Measurements from ENCODE around the gene PTCHD4. TPM values are rescaled to one million over a fixed set of nuclear protein-coding genes. Genes with fewer than 3 reads are reported as not detected.

Gene PTCHD4
- total RNA-seq, 1 donor from 2014 or later, result 7.8 TPM

GRCh38 chr6:48101290-48101689 lies 9.7 kb downstream of the PTCHD4 start:
- Histone ChIP-seq H3K27me3 (no peaks in the 10 kb centered on the region), H3K4me2 (no peak overlapping the region), H3K36me3 (no peaks in the 10 kb centered on the region), H2AFZ (replicated peaks) (no peak overlapping the region), H3F3A (ENCODE audit: low read depth) (no peaks in the 10 kb centered on the region), H3K4me1 (no peaks in the 10 kb centered on the region), H4K20me1 (ENCODE audit: low read depth) (peaks cover 14% of the 10 kb centered on the region), H3K9ac (no peak overlapping the region), H3K4me3 (no peak overlapping the region), H3K79me2 (ENCODE audit: low read depth) (peaks cover 98% of the 10 kb centered on the region), H3K9me3 (ENCODE audit: low read depth) (no peaks in the 10 kb centered on the region), H3K27ac (no peak overlapping the region)
- TF ChIP-seq EZH2phosphoT487 (IDR thresholded peaks at IDR 0.05), result no peak
- TF ChIP-seq EZH2 (IDR thresholded peaks at IDR 0.05), result no peak
- Mint-ChIP-seq H3K9me3 (peaks cover 2% of the 10 kb centered on the region), H3K36me3 (no peaks in the 10 kb centered on the region), H3K4me3 (no peak overlapping the region), H3K4me1 (no peaks in the 10 kb centered on the region), H3K27me3 (ENCODE audit: insufficient read depth, low read depth) (no peaks in the 10 kb centered on the region), H3K27ac (no peak overlapping the region)
- DNase-seq (ENCODE audit: low spot score), result no peak

DNA sequence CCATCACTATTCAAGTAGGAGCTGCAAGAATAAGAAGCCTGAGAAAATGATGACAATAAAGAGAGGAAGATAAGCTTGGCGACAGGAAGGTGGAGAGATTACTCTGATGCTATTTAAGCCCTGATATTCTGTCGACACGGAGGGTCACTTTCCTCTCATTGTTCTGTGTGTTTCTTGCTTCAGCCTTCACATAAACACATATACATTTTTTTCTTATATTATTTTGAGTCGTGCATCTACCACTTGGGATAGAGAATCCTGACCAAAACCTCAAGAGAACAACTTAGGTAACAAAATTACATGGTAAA lies 10.5 kb downstream of the PTCHD4 start:
- H3K4me2 ChIP-seq, result no peak overlapping the region
- TF ChIP-seq EZH2 (IDR thresholded peaks at IDR 0.05) (no peak), EZH2phosphoT487 (IDR thresholded peaks at IDR 0.05) (no peak)
- TF ChIP-seq, protein P1, sequence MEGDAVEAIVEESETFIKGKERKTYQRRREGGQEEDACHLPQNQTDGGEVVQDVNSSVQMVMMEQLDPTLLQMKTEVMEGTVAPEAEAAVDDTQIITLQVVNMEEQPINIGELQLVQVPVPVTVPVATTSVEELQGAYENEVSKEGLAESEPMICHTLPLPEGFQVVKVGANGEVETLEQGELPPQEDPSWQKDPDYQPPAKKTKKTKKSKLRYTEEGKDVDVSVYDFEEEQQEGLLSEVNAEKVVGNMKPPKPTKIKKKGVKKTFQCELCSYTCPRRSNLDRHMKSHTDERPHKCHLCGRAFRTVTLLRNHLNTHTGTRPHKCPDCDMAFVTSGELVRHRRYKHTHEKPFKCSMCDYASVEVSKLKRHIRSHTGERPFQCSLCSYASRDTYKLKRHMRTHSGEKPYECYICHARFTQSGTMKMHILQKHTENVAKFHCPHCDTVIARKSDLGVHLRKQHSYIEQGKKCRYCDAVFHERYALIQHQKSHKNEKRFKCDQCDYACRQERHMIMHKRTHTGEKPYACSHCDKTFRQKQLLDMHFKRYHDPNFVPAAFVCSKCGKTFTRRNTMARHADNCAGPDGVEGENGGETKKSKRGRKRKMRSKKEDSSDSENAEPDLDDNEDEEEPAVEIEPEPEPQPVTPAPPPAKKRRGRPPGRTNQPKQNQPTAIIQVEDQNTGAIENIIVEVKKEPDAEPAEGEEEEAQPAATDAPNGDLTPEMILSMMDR (IDR thresholded peaks at IDR 0.05), result no peak
- no peaks in the 10 kb centered on the region for H3K36me3 ChIP-seq
- H3K79me2 ChIP-seq (ENCODE audit: low read depth), result peaks cover 98% of the 10 kb centered on the region
- no peak overlapping the region for H3K9ac ChIP-seq
- no peak overlapping the region for H2AFZ ChIP-seq (replicated peaks)
- no peak overlapping the region for H3K27ac ChIP-seq
- Mint-ChIP-seq H3K4me3 (no peak overlapping the region), H3K9me3 (peaks cover 2% of the 10 kb centered on the region), H3K4me1 (no peaks in the 10 kb centered on the region), H3K27me3 (ENCODE audit: insufficient read depth, low read depth) (no peaks in the 10 kb centered on the region), H3K27ac (no peak overlapping the region), H3K36me3 (no peaks in the 10 kb centered on the region)
- peaks cover 14% of the 10 kb centered on the region for H4K20me1 ChIP-seq (ENCODE audit: low read depth)
- no peaks in the 10 kb centered on the region for H3K9me3 ChIP-seq (ENCODE audit: low read depth)
- H3K4me3 ChIP-seq, result no peak overlapping the region
- no peaks in the 10 kb centered on the region for H3F3A ChIP-seq (ENCODE audit: low read depth)
- H3K4me1 ChIP-seq, result no peaks in the 10 kb centered on the region
- DNase-seq (ENCODE audit: low spot score), result no peak
- no peaks in the 10 kb centered on the region for H3K27me3 ChIP-seq

GRCh38 chr6:48099713-48100587 lies 11.0 kb downstream of the PTCHD4 start:
- H3K4me3 ChIP-seq, result no peak overlapping the region
- H3K27ac Mint-ChIP-seq, result no peak overlapping the region
- H3K36me3 Mint-ChIP-seq, result no peaks in the 10 kb centered on the region
- H3K4me2 ChIP-seq, result no peak overlapping the region
- H3K27me3 ChIP-seq, result no peaks in the 10 kb centered on the region
- no peak overlapping the region for H3K27ac ChIP-seq
- H3K4me3 Mint-ChIP-seq, result no peak overlapping the region
- H2AFZ ChIP-seq (replicated peaks), result no peak overlapping the region
- H3K36me3 ChIP-seq, result no peaks in the 10 kb centered on the region
- DNase-seq (ENCODE audit: low spot score), result no peak
- H4K20me1 ChIP-seq (ENCODE audit: low read depth), result peaks cover 14% of the 10 kb centered on the region
- peaks cover 97% of the 10 kb centered on the region for H3K79me2 ChIP-seq (ENCODE audit: low read depth)
- no peaks in the 10 kb centered on the region for H3K27me3 Mint-ChIP-seq (ENCODE audit: insufficient read depth, low read depth)
- H3K9me3 Mint-ChIP-seq, result no peaks in the 10 kb centered on the region
- no peaks in the 10 kb centered on the region for H3K4me1 Mint-ChIP-seq
- no peaks in the 10 kb centered on the region for H3F3A ChIP-seq (ENCODE audit: low read depth)
- H3K9ac ChIP-seq, result no peak overlapping the region
- H3K9me3 ChIP-seq (ENCODE audit: low read depth), result no peaks in the 10 kb centered on the region
- H3K4me1 ChIP-seq, result no peaks in the 10 kb centered on the region
- TF ChIP-seq, protein P1 (IDR thresholded peaks at IDR 0.05), result no peak
- TF ChIP-seq EZH2 (IDR thresholded peaks at IDR 0.05), result no peak

DNA sequence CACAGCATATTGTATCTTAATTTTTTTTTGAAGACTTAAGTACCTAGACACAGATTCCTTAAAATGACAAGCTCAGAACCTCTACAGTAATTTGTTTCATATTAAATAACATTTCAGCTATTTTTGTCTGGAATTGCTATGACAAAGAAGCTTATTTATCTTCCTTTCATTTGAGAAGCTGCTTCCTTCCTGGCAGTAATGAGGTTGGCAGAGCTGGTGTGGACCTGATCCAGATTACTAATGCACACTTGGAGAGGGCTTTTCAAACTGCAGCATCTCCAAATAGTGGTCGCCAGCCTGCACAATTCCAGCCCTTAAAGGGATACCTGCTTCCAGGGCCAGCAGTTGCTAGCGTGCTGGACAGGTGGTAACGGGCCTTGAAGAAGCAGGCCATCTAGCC lies 12.1 kb downstream of the PTCHD4 start:
- H3K27ac Mint-ChIP-seq, result no peak overlapping the region
- no peaks in the 10 kb centered on the region for H3K36me3 ChIP-seq
- peaks cover 97% of the 10 kb centered on the region for H3K79me2 ChIP-seq (ENCODE audit: low read depth)
- H3K4me1 Mint-ChIP-seq, result no peaks in the 10 kb centered on the region
- H3K27me3 ChIP-seq, result no peaks in the 10 kb centered on the region
- peaks cover 14% of the 10 kb centered on the region for H4K20me1 ChIP-seq (ENCODE audit: low read depth)
- H3K36me3 Mint-ChIP-seq, result no peaks in the 10 kb centered on the region
- H3K4me3 Mint-ChIP-seq, result no peak overlapping the region
- H3K4me2 ChIP-seq, result no peak overlapping the region
- no peak overlapping the region for H3K27ac ChIP-seq
- H3F3A ChIP-seq (ENCODE audit: low read depth), result no peaks in the 10 kb centered on the region
- H2AFZ ChIP-seq (replicated peaks), result no peak overlapping the region
- no peaks in the 10 kb centered on the region for H3K27me3 Mint-ChIP-seq (ENCODE audit: insufficient read depth, low read depth)
- no peak overlapping the region for H3K9ac ChIP-seq
- DNase-seq (ENCODE audit: low spot score), result no peak
- no peaks in the 10 kb centered on the region for H3K9me3 ChIP-seq (ENCODE audit: low read depth)
- TF ChIP-seq EZH2 (IDR thresholded peaks at IDR 0.05), result no peak
- TF ChIP-seq EZH2phosphoT487 (IDR thresholded peaks at IDR 0.05), result no peak
- TF ChIP-seq, protein P1 (IDR thresholded peaks at IDR 0.05), result no peak
- H3K9me3 Mint-ChIP-seq, result no peaks in the 10 kb centered on the region
- no peak overlapping the region for H3K4me3 ChIP-seq
- no peaks in the 10 kb centered on the region for H3K4me1 ChIP-seq

All from neural progenitor cell (in vitro differentiated cells).